Prostate gland (tissue), 2 donors: ENCODE results near the gene TSPAN14. TPM values are rescaled to one million over a fixed set of nuclear protein-coding genes. Genes with fewer than 3 reads are reported as not detected.

ENCODE experiments used
- DNase-seq: peaks from one replicate; pipeline ENCODE4 v3.0.0-alpha.2; 2019; ENCODE audit warnings: low spot score
- H3K27ac ChIP-seq, 2 donors: fragments of 200-600 bp; sonication (generic); 2 replicates each; pipeline ENCODE4 v1.5.1; 2017 to 2019
- H3K27me3 ChIP-seq: fragments of 200-600 bp; sonication (generic); replicated peaks from 2 replicates; pipeline ENCODE4 v1.5.1; 2019; ENCODE audit not compliant: insufficient read depth
- H3K36me3 ChIP-seq, 2 donors: fragments of 200-600 bp; sonication (generic); 1 replicate in 1 of 2; 2 replicates in 1 of 2; pipeline versions ENCODE4 v1.5.1 to v1.8.1; 2017 to 2019
- H3K4me1 ChIP-seq: fragments of 200-600 bp; sonication (generic); replicated peaks from 2 replicates; pipeline ENCODE4 v1.5.1; 2019
- H3K4me3 ChIP-seq, 2 donors: fragments of 200-600 bp; sonication (generic); 2 replicates each; pipeline ENCODE4 v1.5.1; 2017 to 2019
- H3K9me3 ChIP-seq: fragments of 200-600 bp; sonication (generic); 2 replicates; pipeline ENCODE4 v1.5.1; 2017
- CTCF ChIP-seq, 4 experiments: fragments of 200-600 bp in 2 of 4; fragments of 450-650 bp in 2 of 4; sonication (generic) in 2 of 4; IDR thresholded peaks; 1 replicate in 3 of 4; 2 replicates in 1 of 4; pipeline ENCODE4 v1.5.1; 2016 to 2019; ENCODE audit warnings: antibody characterized with exemption in 4 of 4, mild to moderate bottlenecking in 2 of 4, moderate library complexity in 2 of 4
- POLR2A ChIP-seq: fragments of 450-650 bp; IDR thresholded peaks from one replicate; pipeline ENCODE4 v1.6.1; 2016; ENCODE audit warnings: antibody characterized with exemption, mild to moderate bottlenecking
- POLR2AphosphoS5 ChIP-seq: sonication (generic); formaldehyde crosslinking; IDR thresholded peaks from one replicate; pipeline ENCODE4 v1.6.1; 2017; ENCODE audit warnings: antibody characterized with exemption
- WGBS: methylation state at CpG from one replicate; pipeline ENCODE4 v1.1.5; 2018; 5-methylcytosine and 5-hydroxymethylcytosine counted together
- intact Hi-C: fragments of 100-400 bp; cut with DNase I; formaldehyde crosslinking; loops from one replicate; pipeline ENCODE4 v1.14.2; 2022
- total RNA-seq, 2 donors: library from RNA; depleted of rRNA; stranded (reverse); fragments of >200 nt; gene quantifications; one replicate each; pipeline ENCODE4 v1.1.0, GENCODE V29; 2016

TSPAN14 gene
- total RNA-seq, 2 donors from 2014 or later = 69.8 to 103 TPM

- Histone ChIP-seq H3K4me1 (no peaks in the 10 kb centered on the region), H3K27ac (no peak overlapping the region), H3K27me3 (no peaks in the 10 kb centered on the region), H3K9me3 (no peaks in the 10 kb centered on the region), H3K36me3 (no peaks in the 10 kb centered on the region), H3K4me3 (no peak overlapping the region)
- intact Hi-C loops = no loop called here
- 34% methylated on average over 6 of the region's 6 CpGs for WGBS
- no peak for TF ChIP-seq POLR2AphosphoS5
- TF ChIP-seq CTCF (IDR thresholded peaks at IDR 0.05) = no peak
- no peak for TF ChIP-seq POLR2A
- no peak for DNase-seq
Observed at GRCh38 chr10:80523773-80524172, 69.7 kb downstream of the TSPAN14 start.

GRCh38 chr10:80524190-80524909, 70.2 kb downstream of the TSPAN14 start:
- no peak for TF ChIP-seq CTCF (IDR thresholded peaks at IDR 0.05)
- TF ChIP-seq POLR2A = no peak
- no peak for TF ChIP-seq POLR2AphosphoS5
- intact Hi-C loops = no loop called here
- Histone ChIP-seq H3K9me3 (no peaks in the 10 kb centered on the region), H3K4me3 (no peak overlapping the region), H3K27ac (no peak overlapping the region), H3K36me3 (no peaks in the 10 kb centered on the region), H3K4me1 (no peaks in the 10 kb centered on the region), H3K27me3 (no peaks in the 10 kb centered on the region)
- 60% methylated on average over 12 of the region's 12 CpGs for WGBS
- DNase-seq = no peak

- Histone ChIP-seq H3K27me3 (no peaks in the 10 kb centered on the region), H3K4me1 (no peaks in the 10 kb centered on the region), H3K36me3 (no peaks in the 10 kb centered on the region), H3K9me3 (no peaks in the 10 kb centered on the region), H3K27ac (no peak overlapping the region), H3K4me3 (no peak overlapping the region)
- TF ChIP-seq CTCF (IDR thresholded peaks at IDR 0.05) = no peak
- no peak for TF ChIP-seq POLR2A
- no peak for TF ChIP-seq POLR2AphosphoS5
- intact Hi-C loops = no loop called here
- WGBS = 67% methylated on average over 2 of the region's 2 CpGs
- no peak for DNase-seq
Observed at GRCh38 chr10:80526218-80526617, 72.1 kb downstream of the TSPAN14 start.

GRCh38 chr10:80526742-80527141, 72.6 kb downstream of the TSPAN14 start:
- Histone ChIP-seq H3K9me3 (no peaks in the 10 kb centered on the region), H3K4me3 (no peak overlapping the region), H3K27me3 (no peaks in the 10 kb centered on the region), H3K36me3 (no peaks in the 10 kb centered on the region), H3K27ac (no peak overlapping the region), H3K4me1 (no peaks in the 10 kb centered on the region)
- intact Hi-C loops = no loop called here
- WGBS = 62% methylated on average over 6 of the region's 6 CpGs
- TF ChIP-seq POLR2A = no peak
- no peak for TF ChIP-seq POLR2AphosphoS5
- TF ChIP-seq CTCF (IDR thresholded peaks at IDR 0.05) = no peak
- DNase-seq = no peak

GRCh38 chr10:80528185-80528700, 74.1 kb downstream of the TSPAN14 start:
- 94% methylated on average over 2 of the region's 2 CpGs for WGBS
- no peak overlapping the region for H3K27ac ChIP-seq

More at GRCh38 chr10:80528185-80528700, 74.1 kb downstream of the TSPAN14 start:
- Histone ChIP-seq H3K4me3 (no peak overlapping the region), H3K27me3 (no peaks in the 10 kb centered on the region), H3K4me1 (no peaks in the 10 kb centered on the region), H3K9me3 (no peaks in the 10 kb centered on the region), H3K36me3 (no peaks in the 10 kb centered on the region)
- no peak for DNase-seq
- TF ChIP-seq CTCF (IDR thresholded peaks at IDR 0.05) (no peak), POLR2A (no peak), POLR2AphosphoS5 (no peak)
- intact Hi-C loops = no loop called here
